T-cell (primary cell): ENCODE results near the gene MOXD1. TPM values are rescaled to one million over a fixed set of nuclear protein-coding genes. Genes with fewer than 3 reads are reported as not detected.
"Not testable (repeated sequence)": the region's sequence is repeated elsewhere in the genome, so short reads cannot be mapped to it uniquely, and the experiment has no call there.

Experiments
- ATAC-seq, 4 experiments: fragments of 200-7000 bp in 3 of 4; fragments of 150-1000 bp in 1 of 4; cut with Tn5 transposase; replicated peaks in 1 of 4; 1 replicate in 3 of 4; 2 replicates in 1 of 4; pipeline ENCODE4 v1.10.0; 2021; ENCODE audit warnings: moderate library complexity in 3 of 4, mild to moderate bottlenecking in 2 of 4, moderate number of reproducible peaks in 1 of 4
- CTCF ChIA-PET, 2 donors: fragments of 300-600 bp; sonication (Branson Sonifier 250); formaldehyde crosslinking; loops; one replicate each; lab custom pipeline; 2022; ENCODE audit warnings: antibody characterized with exemption in 2 of 2; lab: Charles Lee
- POLR2A ChIA-PET, 2 donors: fragments of 300-600 bp; sonication (Branson Sonifier 250); formaldehyde crosslinking; loops; one replicate each; lab custom pipeline; 2022; ENCODE audit warnings: antibody characterized with exemption in 2 of 2; lab: Charles Lee
- DNase-seq, 35 experiments: peaks; one replicate each; pipeline versions ENCODE4 v3.0.0 to v3.0.0-alpha.2; 2013 to 2023
- H3K27ac ChIP-seq: one replicate; pipeline ENCODE4 v1.5.1; 2013; ENCODE audit warnings: low read length
- H3K27me3 ChIP-seq, 2 experiments: replicated peaks in 1 of 2; 1 replicate in 1 of 2; 2 replicates in 1 of 2; pipeline versions ENCODE4 v1.6.1 to v1.7.0; 2013; ENCODE audit warnings: low read length in 1 of 2, mixed read lengths in 1 of 2; ENCODE audit not compliant: control insufficient read depth in 2 of 2, insufficient read depth in 2 of 2; ENCODE audit errors: extremely low read depth in 1 of 2
- H3K36me3 ChIP-seq, 2 donors: 1 replicate in 1 of 2; 2 replicates in 1 of 2; pipeline versions ENCODE4 v1.6.1 to v1.7.0; 2013; ENCODE audit warnings: low read length in 1 of 2; ENCODE audit not compliant: control insufficient read depth in 2 of 2, insufficient read depth in 1 of 2; ENCODE audit errors: extremely low read depth in 1 of 2
- H3K4me1 ChIP-seq, 2 experiments: 1 replicate in 1 of 2; 2 replicates in 1 of 2; pipeline versions ENCODE4 v1.6.1 to v1.7.0; 2013; ENCODE audit warnings: low read length in 2 of 2, mixed read lengths in 1 of 2; ENCODE audit not compliant: insufficient read depth in 2 of 2, control insufficient read depth in 1 of 2; ENCODE audit errors: extremely low read depth in 1 of 2
- H3K4me3 ChIP-seq, 2 donors: 1 replicate in 1 of 2; 2 replicates in 1 of 2; pipeline versions ENCODE4 v1.5.1 to v1.7.0; 2013; ENCODE audit warnings: mild to moderate bottlenecking in 2 of 2, low read length in 1 of 2, moderate library complexity in 1 of 2; ENCODE audit not compliant: control insufficient read depth in 1 of 2; ENCODE audit errors: extremely low read depth in 1 of 2
- H3K9me3 ChIP-seq: 2 replicates; pipeline ENCODE4 v1.7.0; 2013
- H3K27ac Mint-ChIP-seq, 2 donors: one replicate each; pipeline ENCODE4 v1.8.0; 2020 to 2021; ENCODE audit warnings: mild to moderate bottlenecking in 2 of 2, mixed read lengths in 2 of 2
- H3K27me3 Mint-ChIP-seq, 2 donors: one replicate each; pipeline ENCODE4 v1.8.0; 2021 to 2022; ENCODE audit warnings: mixed read lengths in 2 of 2
- H3K36me3 Mint-ChIP-seq: one replicate; pipeline ENCODE4 v1.8.0; 2021; ENCODE audit warnings: mixed read lengths
- H3K4me1 Mint-ChIP-seq, 3 donors: one replicate each; pipeline ENCODE4 v1.8.0; 2020 to 2022; ENCODE audit warnings: mixed read lengths in 3 of 3, mild to moderate bottlenecking in 1 of 3
- H3K4me3 Mint-ChIP-seq, 3 donors: one replicate each; pipeline ENCODE4 v1.8.0; 2020 to 2022; ENCODE audit warnings: mild to moderate bottlenecking in 3 of 3, mixed read lengths in 3 of 3, moderate library complexity in 3 of 3
- H3K9me3 Mint-ChIP-seq, 3 donors: one replicate each; pipeline ENCODE4 v1.8.0; 2020 to 2022; ENCODE audit warnings: mixed read lengths in 3 of 3
- WGBS: methylation state at CpG from one replicate; pipeline ENCODE4 v1.1.5; 2013; ENCODE audit warnings: missing lambda C conversion rate; ENCODE audit not compliant: insufficient coverage; 5-methylcytosine and 5-hydroxymethylcytosine counted together
- total RNA-seq, 35 experiments: library from RNA in 6 of 35; stranded (reverse) in 6 of 35; fragments of 120-200 nt in 1 of 35; gene quantifications; one replicate each; pipeline versions ENCODE4 v1.2.1 to v1.2.4 and lab custom pipeline; 2013 to 2026

MOXD1 gene
- total RNA-seq, 5 donors from 2014 or later (not counting 1 experiment from before 2014, with no cell fraction given) = 0.13 to 0.53 (median 0.15) TPM; not detected in 1

DNA sequence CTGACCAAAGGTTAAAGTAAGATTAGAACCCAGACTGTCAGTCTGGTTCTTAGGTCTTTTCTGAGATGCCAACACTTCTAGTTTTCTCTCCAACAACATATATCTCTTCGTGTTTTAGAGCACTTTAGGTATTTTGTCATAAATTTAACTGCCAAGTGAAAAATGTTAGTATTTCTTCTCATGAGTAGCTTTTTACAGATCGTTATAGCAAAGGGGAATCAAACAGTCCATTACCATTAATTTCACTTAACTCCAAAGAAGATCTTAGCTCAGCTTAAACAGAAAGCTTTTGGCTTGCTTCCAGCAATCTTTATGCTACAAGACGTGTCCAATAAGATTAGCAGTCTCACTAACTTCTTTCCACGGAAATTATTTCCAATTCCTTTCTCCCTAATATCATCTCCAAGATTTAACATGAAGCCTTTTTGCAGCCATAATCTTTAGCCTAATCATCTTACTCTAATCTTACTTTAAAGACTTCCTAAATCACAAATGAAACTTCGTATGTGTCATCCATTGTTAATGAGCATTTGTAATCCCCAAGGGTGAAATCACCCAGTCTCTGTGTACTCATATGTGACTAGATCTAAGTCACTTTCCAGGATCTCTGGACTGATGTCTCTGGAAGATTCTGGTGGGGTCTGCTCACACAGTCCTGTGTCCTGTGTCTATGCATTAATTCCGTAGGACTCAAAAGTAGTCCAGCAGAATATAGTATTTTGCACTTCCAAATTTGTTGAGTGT is 38.7 kb downstream of the MOXD1 start:
- Mint-ChIP-seq H3K4me1 (peaks cover 0 to 4% (median 3%) of the 10 kb centered on the region in 3 donors), H3K27ac (peak overlapping the region in 1 of 2 donors; percentile 8), H3K36me3 (no peaks in the 10 kb centered on the region), H3K4me3 (no peak overlapping the region), H3K27me3 (peaks cover 3 to 9% of the 10 kb centered on the region in 2 donors), H3K9me3 (no peaks in the 10 kb centered on the region)
- peaks cover 0 to 4% of the 10 kb centered on the region in 2 experiments for H3K4me1 ChIP-seq
- ATAC-seq = no peak
- no peaks in the 10 kb centered on the region for H3K27me3 ChIP-seq
- no peaks in the 10 kb centered on the region for H3K9me3 ChIP-seq
- ChIA-PET CTCF (no interaction called here), POLR2A (no interaction called here)
- DNase-seq = no peak
- 94% methylated on average over 3 of the region's 6 CpGs for WGBS
- no peak overlapping the region for H3K4me3 ChIP-seq
- H3K36me3 ChIP-seq = no peaks in the 10 kb centered on the region
- no peak overlapping the region for H3K27ac ChIP-seq

DNA sequence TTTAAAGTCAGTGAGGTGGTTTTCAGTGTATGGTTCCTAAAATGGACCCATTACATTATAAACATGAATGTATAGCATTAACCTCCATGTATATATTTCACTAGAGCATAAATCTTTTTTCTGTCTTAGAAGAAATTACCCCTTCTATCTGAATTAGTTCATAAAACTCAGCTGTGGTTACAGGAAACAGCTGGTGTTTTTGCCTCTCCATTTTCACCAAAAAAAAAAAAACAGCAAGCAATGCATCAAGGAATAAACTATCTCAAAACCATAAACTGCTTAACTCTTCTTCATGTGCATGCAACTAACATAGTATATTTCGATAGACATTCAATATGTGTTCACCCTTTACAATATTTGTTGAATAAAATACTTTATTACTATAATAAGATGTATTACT is 40.2 kb downstream of the MOXD1 start:
- no CpG with 5 or more reads among the region's 1 CpG for WGBS
- Mint-ChIP-seq H3K27me3 (peaks cover 0 to 6% of the 10 kb centered on the region in 2 donors), H3K36me3 (no peaks in the 10 kb centered on the region), H3K27ac (no peak overlapping the region), H3K9me3 (no peaks in the 10 kb centered on the region), H3K4me3 (no peak overlapping the region), H3K4me1 (peaks cover 0 to 7% (median 3%) of the 10 kb centered on the region in 3 donors)
- ATAC-seq (no peak), DNase-seq (no peak)
- H3K4me1 ChIP-seq = peaks cover 0 to 4% of the 10 kb centered on the region in 2 experiments
- H3K27ac ChIP-seq = no peak overlapping the region
- no peaks in the 10 kb centered on the region for H3K27me3 ChIP-seq
- no peaks in the 10 kb centered on the region for H3K36me3 ChIP-seq
- POLR2A ChIA-PET = interaction anchor here in 1 of 2 donors (0.6 kb wide), 1 partner anchor 35 kb away, joined by 3 read pairs; no protein-coding TSS in a partner anchor
- H3K9me3 ChIP-seq = no peaks in the 10 kb centered on the region
- CTCF ChIA-PET = interaction anchor here (0.6 to 0.7 kb wide), 2 partner anchors 81 to 1641 kb away, joined by 3 read pairs; no protein-coding TSS in a partner anchor
- H3K4me3 ChIP-seq = no peak overlapping the region

GRCh38 chr6:132359886-132360285 is 41.4 kb downstream of the MOXD1 start:
- no peak for ATAC-seq
- WGBS = 100% methylated on average over 1 of the region's 2 CpGs
- DNase-seq = no peak
- no peaks in the 10 kb centered on the region for H3K36me3 Mint-ChIP-seq
- no peaks in the 10 kb centered on the region for H3K27me3 ChIP-seq
- H3K27ac Mint-ChIP-seq = no peak overlapping the region
- no peak overlapping the region for H3K4me3 ChIP-seq
- peaks cover 6 to 12% (median 10%) of the 10 kb centered on the region in 3 donors for H3K4me1 Mint-ChIP-seq
- no peaks in the 10 kb centered on the region for H3K9me3 Mint-ChIP-seq
- POLR2A ChIA-PET = no interaction called here
- H3K4me3 Mint-ChIP-seq = no peak overlapping the region
- H3K36me3 ChIP-seq = no peaks in the 10 kb centered on the region
- H3K27ac ChIP-seq = no peak overlapping the region
- CTCF ChIA-PET = no interaction called here
- peaks cover 0 to 3% of the 10 kb centered on the region in 2 donors for H3K27me3 Mint-ChIP-seq
- H3K4me1 ChIP-seq = peaks cover 4 to 5% of the 10 kb centered on the region in 2 experiments
- no peaks in the 10 kb centered on the region for H3K9me3 ChIP-seq

DNA sequence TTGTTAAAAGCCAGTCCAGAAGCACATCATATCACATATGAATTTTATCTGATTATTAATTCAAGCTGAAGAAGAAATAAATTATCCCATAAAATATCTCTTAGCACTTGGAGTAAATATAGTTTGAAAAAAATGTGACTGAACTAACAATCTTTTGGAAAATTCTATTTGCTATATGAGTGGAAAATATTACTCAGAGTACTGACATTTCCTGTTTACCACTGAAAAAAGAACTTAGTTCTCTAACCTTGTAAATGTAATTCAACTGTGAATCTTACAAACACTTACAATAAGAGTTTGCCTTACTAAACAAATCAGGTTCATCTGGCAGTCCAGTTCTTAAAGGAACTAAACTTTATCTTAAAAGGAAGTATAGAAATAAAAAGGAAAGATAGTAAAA is 44.2 kb downstream of the MOXD1 start:
- CTCF ChIA-PET = interaction anchor here (0.6 to 1.0 kb wide), 2 partner anchors 77 to 89 kb away, joined by 3 read pairs; no protein-coding TSS in a partner anchor
- H3K9me3 ChIP-seq = no peaks in the 10 kb centered on the region
- peaks cover 12% of the 10 kb centered on the region in 2 experiments for H3K4me1 ChIP-seq
- no peak overlapping the region for H3K4me3 ChIP-seq
- H3K36me3 ChIP-seq = no peaks in the 10 kb centered on the region
- H3K27me3 ChIP-seq = no peaks in the 10 kb centered on the region
- no peaks in the 10 kb centered on the region for H3K36me3 Mint-ChIP-seq
- DNase-seq (no peak), ATAC-seq (no peak)
- no peaks in the 10 kb centered on the region for H3K9me3 Mint-ChIP-seq
- H3K27me3 Mint-ChIP-seq = peaks cover 0 to 3% of the 10 kb centered on the region in 2 donors
- H3K27ac ChIP-seq = no peak overlapping the region
- peaks cover 16 to 31% (median 27%) of the 10 kb centered on the region in 3 donors for H3K4me1 Mint-ChIP-seq
- no peak overlapping the region for H3K4me3 Mint-ChIP-seq
- POLR2A ChIA-PET = no interaction called here
- no peak overlapping the region for H3K27ac Mint-ChIP-seq

- H3K27ac ChIP-seq = no peak overlapping the region
- ChIA-PET POLR2A (no interaction called here), CTCF (interaction anchor here in 1 of 2 donors (0.7 kb wide), 1 partner anchor 130 kb away, joined by 3 read pairs; no protein-coding TSS in a partner anchor)
- peaks cover 16 to 35% (median 32%) of the 10 kb centered on the region in 3 donors for H3K4me1 Mint-ChIP-seq
- no peaks in the 10 kb centered on the region for H3K36me3 Mint-ChIP-seq
- ATAC-seq (peak in 3 of 4 experiments; percentile 38 to 60 (median 49)), DNase-seq (peak in 34 of 35 experiments; percentile 1 to 61 (median 36))
- no peaks in the 10 kb centered on the region for H3K27me3 ChIP-seq
- H3K4me3 Mint-ChIP-seq = peak overlapping the region in 1 of 3 donors; percentile 36
- H3K27me3 Mint-ChIP-seq = no peaks in the 10 kb centered on the region
- H3K4me3 ChIP-seq = no peak overlapping the region
- peaks cover 8 to 12% of the 10 kb centered on the region in 2 experiments for H3K4me1 ChIP-seq
- peak overlapping the region in 1 of 2 donors; percentile 32 for H3K27ac Mint-ChIP-seq
- 31% methylated on average over 6 of the region's 7 CpGs for WGBS
- H3K9me3 Mint-ChIP-seq = no peaks in the 10 kb centered on the region
- no peaks in the 10 kb centered on the region for H3K9me3 ChIP-seq
- H3K36me3 ChIP-seq = no peaks in the 10 kb centered on the region
Measured at GRCh38 chr6:132354517-132355167, 46.6 kb downstream of the MOXD1 start.

DNA sequence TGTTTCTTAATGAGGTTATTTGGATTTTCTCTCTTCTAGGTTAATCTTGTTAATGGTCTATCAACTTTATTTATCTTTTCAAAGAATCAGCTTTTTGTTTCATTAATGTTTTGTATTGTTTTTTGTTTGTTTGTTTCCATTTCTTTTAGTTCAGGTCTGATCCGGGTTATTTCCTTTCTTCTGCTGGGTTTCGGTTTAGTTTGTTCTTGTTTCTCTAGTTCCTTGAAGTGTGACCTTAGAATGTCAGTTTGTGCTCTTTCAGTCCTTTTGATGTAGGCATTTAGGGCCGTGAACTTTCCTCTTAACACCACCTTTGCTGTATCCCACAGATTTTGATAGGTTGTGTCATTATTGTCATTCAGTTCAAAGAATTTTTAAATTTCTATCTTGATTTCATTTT is 49.3 kb downstream of the MOXD1 start:
- ATAC-seq, H3K27ac ChIP-seq, H3K4me3 ChIP-seq, H3K27me3 ChIP-seq, H3K36me3 Mint-ChIP-seq, H3K9me3 ChIP-seq, H3K27me3 Mint-ChIP-seq, CTCF ChIA-PET, H3K36me3 ChIP-seq, DNase-seq, H3K9me3 Mint-ChIP-seq, POLR2A ChIA-PET: not testable (repeated sequence)
- peaks cover 8 to 12% of the 10 kb centered on the region in 2 experiments for H3K4me1 ChIP-seq
- Mint-ChIP-seq H3K4me3 (peak overlapping the region in 1 of 3 donors; percentile 7), H3K4me1 (peaks cover 16 to 32% (median 26%) of the 10 kb centered on the region in 3 donors), H3K27ac (peak overlapping the region in 1 of 2 donors; percentile 51)
- WGBS = no CpG with 5 or more reads among the region's 3 CpGs
